ENCODE data around the gene TRAPPC3L.

The TRAPPC3L gene

DNA sequence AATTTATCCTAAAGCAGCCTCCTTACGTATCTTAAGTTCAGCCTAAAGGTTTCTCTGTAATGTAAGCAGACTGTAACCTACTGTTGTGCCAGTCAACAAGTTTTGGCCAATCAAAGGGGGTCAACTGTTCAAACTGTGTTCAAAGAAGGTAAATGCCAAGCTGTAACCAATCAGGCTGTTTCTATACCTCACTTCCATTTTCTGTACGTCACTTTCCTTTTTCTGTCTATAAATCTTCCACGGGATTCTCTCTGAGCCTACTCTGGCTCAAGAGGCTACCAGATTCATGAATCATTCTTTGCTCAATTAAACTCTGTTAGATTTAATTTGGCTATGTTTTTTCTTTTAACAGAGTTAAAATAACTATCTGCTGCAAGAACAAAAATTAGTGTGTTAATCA lies 89.4 kb downstream of the TRAPPC3L start:
- no peak for DNase-seq
- in situ Hi-C loops (cut with HindIII; ENCODE audit: low pct_ligation_motif_present, low pct_unique_long_range_greater_than_20kb, low sequenced_read_pairs) = no loop called here

DNA sequence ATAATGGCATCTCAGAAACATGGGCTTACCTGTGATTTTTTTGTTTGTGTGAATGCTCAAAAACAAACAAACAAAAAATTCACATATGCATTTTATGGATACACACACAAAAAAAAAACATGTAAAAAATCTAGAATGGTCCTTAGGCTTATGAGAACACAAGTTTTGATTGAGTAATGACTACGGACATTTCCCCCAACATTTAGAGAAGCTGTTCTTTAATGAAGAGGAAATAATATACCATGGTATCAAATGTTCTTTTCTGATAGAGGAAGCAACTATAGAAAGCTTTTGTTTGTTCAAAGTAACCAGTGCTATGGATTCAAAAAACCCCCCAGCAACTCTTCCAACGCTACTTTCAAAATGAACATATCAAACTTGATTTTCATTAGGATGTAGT lies 93.0 kb downstream of the TRAPPC3L start:
- DNase-seq = no peak
- in situ Hi-C loops (cut with HindIII; ENCODE audit: low pct_ligation_motif_present, low pct_unique_long_range_greater_than_20kb, low sequenced_read_pairs) = no loop called here

DNA sequence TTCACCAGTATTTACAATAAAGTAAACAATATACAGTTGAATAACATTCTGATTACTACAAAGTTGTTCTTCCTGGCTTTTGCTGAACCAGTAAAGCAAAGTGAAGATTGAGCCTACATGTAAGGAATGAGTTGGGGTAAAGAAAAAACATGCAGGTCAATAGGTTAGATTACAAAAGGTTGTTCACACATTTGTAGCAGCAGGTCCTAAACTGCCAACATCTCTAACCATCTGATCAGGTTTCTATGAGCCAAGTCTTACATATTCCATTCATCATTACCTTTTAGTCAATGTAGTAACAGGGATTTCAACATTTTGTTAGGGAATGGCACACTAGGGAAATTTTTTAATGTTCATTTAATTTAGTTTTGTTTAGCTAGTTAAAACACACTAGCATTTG lies 93.6 kb downstream of the TRAPPC3L start:
- DNase-seq = no peak
- in situ Hi-C loops (cut with HindIII; ENCODE audit: low pct_ligation_motif_present, low pct_unique_long_range_greater_than_20kb, low sequenced_read_pairs) = no loop called here

DNA sequence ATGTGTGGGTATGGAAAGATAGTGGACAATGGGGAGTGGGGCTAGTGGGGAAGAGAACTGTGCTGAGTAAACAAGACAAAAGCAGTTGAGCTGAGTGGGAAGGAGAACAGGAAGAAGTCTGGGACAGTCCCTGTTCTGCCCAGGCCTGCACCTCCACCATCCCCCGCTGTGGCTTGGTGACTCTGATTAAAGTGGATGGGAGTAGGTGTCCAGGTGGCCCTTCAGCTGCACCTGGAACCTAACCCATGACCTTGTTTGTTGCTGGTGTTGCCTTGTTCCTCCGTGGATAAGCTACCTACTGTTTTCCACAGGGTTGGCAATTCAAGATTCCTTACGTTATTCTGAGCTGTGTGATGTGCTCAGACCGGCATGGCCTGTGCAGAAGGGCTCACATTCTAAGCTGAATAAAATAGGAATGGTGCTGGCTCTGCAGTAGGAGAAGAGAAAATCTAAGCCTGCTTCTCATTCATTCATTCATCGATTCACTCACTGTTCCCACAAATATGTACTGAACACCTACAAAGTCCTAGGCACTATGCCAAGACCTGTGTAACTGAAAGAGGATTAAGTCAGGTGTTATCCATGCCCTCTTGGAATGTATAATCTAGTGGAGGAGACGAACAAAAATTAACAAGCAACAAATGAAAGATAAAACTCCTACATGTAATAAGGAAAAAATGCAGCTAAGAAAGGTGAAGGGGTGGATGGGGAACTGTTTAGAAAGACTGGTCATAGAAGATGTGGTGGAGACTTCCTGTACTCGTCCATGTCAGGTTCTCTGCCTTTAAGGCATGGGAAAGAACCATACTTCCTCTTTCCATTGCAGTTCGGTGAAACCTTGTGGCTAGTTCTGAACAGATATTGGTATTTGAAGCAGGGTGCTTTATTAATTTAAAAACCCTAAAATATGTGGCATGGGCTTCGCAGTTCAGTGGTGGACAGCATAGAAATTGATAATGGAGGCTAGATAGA lies 94.4 kb downstream of the TRAPPC3L start:
- in situ Hi-C loops (cut with HindIII; ENCODE audit: low pct_ligation_motif_present, low pct_unique_long_range_greater_than_20kb, low sequenced_read_pairs) = no loop called here
- no peak for DNase-seq

DNA sequence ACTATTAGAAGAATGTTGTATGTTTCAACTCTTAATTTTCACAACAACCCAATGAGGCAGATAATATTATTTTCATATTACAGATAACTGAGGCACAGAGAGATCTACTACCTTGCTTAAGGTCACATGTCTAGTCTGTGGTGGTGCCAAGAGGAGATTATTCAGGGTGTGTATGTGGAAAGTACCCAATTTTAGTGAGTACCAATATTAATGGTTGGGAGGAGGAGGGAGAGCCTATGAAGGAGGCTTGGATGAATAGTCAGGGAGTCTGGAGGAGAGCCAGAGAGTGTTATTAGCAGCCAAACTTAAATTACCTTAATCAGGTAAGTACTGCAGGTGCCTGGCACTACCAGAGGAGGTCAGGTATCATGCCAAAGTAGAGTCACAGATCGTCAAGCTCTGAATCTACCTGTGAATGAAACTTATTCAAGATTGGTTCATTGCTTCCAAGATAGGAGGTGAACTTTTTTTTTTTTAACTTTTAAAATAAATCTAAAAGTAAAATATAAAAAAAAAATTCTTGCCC lies 95.2 kb downstream of the TRAPPC3L start:
- DNase-seq = no peak
- in situ Hi-C loops (cut with HindIII; ENCODE audit: low pct_ligation_motif_present, low pct_unique_long_range_greater_than_20kb, low sequenced_read_pairs) = no loop called here

DNA sequence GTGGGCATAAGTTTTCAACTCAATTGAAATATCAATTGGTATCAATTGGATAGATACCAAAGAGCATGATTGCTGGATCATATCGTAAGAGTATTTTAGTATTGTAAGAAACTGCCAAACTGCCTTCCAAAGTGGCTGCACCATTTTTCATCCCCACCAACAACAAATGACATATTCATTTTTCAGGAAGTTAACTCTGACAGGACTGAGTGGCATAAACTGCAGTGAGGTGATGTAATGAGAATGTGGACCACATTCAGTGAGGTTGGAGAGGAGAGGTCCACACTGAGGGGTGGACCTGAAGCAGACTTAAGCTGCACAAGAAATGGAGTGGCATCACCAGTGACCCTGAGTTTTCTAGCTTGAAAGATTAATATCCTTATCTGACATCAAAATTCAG lies 95.9 kb downstream of the TRAPPC3L start:
- in situ Hi-C loops (cut with HindIII; ENCODE audit: low pct_ligation_motif_present, low pct_unique_long_range_greater_than_20kb, low sequenced_read_pairs) = no loop called here
- no peak for DNase-seq

DNA sequence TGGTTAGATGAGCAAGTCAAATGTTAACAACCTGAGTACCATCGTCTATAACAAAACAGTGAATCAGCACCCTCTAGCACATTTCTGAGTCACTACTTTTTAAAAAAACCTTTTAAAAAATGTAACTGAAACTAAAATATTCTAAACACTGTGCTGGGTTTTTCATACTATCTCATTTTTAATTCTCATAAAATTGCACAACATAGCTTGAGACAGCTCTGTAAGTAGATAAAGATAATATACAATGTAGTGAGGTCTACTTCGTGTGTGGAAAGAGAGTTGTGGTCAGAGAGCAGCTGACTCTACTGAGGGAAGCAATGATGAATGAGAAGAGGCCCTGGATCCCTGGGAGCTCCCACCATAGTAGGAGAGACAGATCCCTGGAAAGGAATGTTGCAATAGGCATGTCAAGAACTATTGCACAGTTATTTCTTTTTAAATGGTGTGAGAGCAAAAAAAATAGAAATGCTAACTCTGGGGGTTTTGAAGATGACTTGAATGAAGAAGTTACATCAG lies 97.9 kb downstream of the TRAPPC3L start:
- in situ Hi-C loops (cut with HindIII; ENCODE audit: low pct_ligation_motif_present, low pct_unique_long_range_greater_than_20kb, low sequenced_read_pairs) = no loop called here
- DNase-seq = peak; percentile 41

DNA sequence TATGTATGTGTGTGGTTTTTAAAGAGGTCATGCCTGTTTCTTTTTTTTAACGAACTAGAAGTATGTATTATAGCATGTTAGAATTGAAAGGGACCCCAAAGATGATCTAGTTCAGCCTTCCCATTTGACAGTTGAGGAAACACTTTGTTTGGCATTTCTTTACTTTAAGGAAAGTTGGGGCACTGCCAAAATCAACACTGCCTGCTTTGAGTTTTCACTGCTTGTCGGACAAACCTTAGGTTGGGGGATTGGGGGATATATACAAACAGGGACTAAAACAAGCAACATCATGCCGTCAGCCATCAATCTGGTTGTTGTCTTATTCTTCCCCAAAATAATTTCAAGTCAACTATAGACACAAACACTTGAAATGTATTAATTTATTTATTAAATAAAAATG lies 98.4 kb downstream of the TRAPPC3L start:
- no peak for DNase-seq
- in situ Hi-C loops (cut with HindIII; ENCODE audit: low pct_ligation_motif_present, low pct_unique_long_range_greater_than_20kb, low sequenced_read_pairs) = no loop called here

DNA sequence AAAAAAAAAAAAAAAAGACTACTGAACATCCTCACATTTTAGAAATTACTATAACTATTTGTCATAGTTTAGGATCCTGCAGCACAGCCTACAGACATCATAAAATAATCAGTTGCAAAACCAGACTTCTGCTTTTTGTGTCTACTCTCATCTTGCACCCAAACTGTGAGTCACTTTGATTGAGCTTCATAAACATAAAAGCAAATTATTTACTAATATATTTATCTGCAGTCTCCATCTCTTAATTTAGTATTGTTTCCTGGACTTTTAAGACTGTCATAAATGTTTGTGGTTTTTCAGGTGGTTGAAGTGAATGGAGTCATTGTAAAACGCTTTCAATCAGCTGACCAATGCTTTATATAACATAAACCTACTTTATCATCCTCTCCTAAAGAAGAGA lies 99.1 kb downstream of the TRAPPC3L start:
- in situ Hi-C loops (cut with HindIII; ENCODE audit: low pct_ligation_motif_present, low pct_unique_long_range_greater_than_20kb, low sequenced_read_pairs) = no loop called here
- DNase-seq = no peak

DNA sequence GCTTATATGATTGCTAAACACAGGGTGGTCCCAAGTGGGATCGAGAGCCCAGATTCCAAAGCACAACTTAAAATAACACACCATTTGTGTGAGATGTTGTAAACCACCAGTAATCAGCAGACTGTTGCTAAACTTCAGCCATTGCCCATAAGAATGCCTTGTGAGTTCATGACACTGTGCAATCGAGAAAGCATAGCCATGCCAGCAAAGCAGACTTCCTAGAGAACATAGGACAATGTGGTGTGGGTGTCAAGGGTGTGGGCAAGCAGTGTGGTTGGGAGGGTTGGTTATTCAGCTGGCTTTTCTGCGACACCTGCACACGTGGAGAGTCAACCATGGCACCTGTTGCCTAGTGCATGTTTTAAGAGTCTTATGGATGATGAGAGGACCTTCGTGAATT lies 100.4 kb downstream of the TRAPPC3L start:
- DNase-seq = no peak
- in situ Hi-C loops (cut with HindIII; ENCODE audit: low pct_ligation_motif_present, low pct_unique_long_range_greater_than_20kb, low sequenced_read_pairs) = no loop called here
